Heart left ventricle (tissue), 13 donors: Measurements from ENCODE around the gene IRAK2.

Experiments used
- POLR2A ChIP-seq, 2 donors: fragments of 450-650 bp; IDR thresholded peaks; one replicate each; pipeline ENCODE4 v1.6.1; 2017; ENCODE audit warnings: antibody characterized with exemption in 2 of 2, mild to moderate bottlenecking in 2 of 2, moderate library complexity in 2 of 2
- TF ChIP-seq, protein P1 (sequence below), 12 donors: fragments of 200-600 bp; sonication (generic) in 4 of 12; IDR thresholded peaks; one replicate each; pipeline versions ENCODE4 v1.5.0 to v1.8.0; 2018 to 2022; ENCODE audit warnings: antibody characterized with exemption in 12 of 12, mild to moderate bottlenecking in 5 of 12
- donor health status: ischemic (EF 13 %, LVEDD 7.1; RV severe dilation, severe dysfunction).
- donor health status: DM: no; HTN: yes; CAD: no.
- donor health status: DM: no; HTN: no; CAD: no.
- donor health status: ischemic (EF 25% LVEDD 6.9; RV normal size, moderate dysfunction).
- donor health status: ischemic (EF 25% LVEDD 5.7; RV mildly dilated, moderate dysfunction).
- donor health status: ischemic (EF 35%, LVEDD 5.7; RV mildly dilated, moderate dysfunction).
- donor health status: nonischemic (EF 11% LVEDD 7.7; RV severe dilation, severe dysfunction).
- donor health status: DM: yes; HTN: yes; CAD: no.
- donor health status: PGD.
- donor health status: ischemic (EF 29% LVEDD 5.4; RV normal size, mild dysfunction).
- donor health status: nonischemic (EF 23%, LVEDD 6.1; RV moderate dilation, normal function).

DNA sequence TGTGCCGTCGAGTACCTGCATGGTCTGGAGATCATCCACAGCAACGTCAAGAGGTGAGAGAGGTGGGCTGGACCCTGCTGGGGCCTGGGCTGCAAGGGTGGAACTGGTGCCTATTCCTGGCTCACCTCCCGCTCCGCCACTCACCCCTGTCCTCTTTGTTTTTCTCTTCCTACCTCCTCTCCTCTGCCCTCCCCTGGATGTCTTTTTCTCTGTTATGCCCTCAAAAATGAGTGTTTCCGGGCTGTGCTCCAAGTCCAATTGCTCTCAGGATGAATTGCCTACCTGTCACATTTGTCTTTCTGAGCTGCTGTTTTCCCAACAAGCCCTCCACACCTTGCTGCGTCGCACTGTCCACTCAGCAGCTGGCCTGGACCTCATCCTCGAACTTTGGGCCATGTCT, 55.0 kb downstream of the IRAK2 start:
- TF ChIP-seq, protein P1, sequence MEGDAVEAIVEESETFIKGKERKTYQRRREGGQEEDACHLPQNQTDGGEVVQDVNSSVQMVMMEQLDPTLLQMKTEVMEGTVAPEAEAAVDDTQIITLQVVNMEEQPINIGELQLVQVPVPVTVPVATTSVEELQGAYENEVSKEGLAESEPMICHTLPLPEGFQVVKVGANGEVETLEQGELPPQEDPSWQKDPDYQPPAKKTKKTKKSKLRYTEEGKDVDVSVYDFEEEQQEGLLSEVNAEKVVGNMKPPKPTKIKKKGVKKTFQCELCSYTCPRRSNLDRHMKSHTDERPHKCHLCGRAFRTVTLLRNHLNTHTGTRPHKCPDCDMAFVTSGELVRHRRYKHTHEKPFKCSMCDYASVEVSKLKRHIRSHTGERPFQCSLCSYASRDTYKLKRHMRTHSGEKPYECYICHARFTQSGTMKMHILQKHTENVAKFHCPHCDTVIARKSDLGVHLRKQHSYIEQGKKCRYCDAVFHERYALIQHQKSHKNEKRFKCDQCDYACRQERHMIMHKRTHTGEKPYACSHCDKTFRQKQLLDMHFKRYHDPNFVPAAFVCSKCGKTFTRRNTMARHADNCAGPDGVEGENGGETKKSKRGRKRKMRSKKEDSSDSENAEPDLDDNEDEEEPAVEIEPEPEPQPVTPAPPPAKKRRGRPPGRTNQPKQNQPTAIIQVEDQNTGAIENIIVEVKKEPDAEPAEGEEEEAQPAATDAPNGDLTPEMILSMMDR (IDR thresholded peaks at IDR 0.05) = no peak
- TF ChIP-seq POLR2A (IDR thresholded peaks at IDR 0.05) = no peak
